DOHH2 (cell line): ENCODE data around the gene IMMP1L.

Experiments
- H3F3A ChIP-seq: fragments of 200-600 bp; sonication (generic), shearing (Covaris generic); 2 replicates; pipeline ENCODE4 v1.6.0; 2016; ENCODE audit warnings: antibody characterized with exemption, mild to moderate bottlenecking; ENCODE audit not compliant: control insufficient read depth, insufficient read depth
- H3K27ac ChIP-seq: fragments of 200-600 bp; sonication (generic); 2 replicates; pipeline ENCODE4 v1.5.1; 2014; ENCODE audit warnings: low read depth, mild to moderate bottlenecking, low read length, moderate library complexity
- H3K27me3 ChIP-seq: fragments of 200-600 bp; sonication (generic); 2 replicates; pipeline ENCODE4 v1.6.1; 2014; ENCODE audit warnings: mild to moderate bottlenecking, low read length, mixed read lengths; ENCODE audit not compliant: control insufficient read depth
- H3K36me3 ChIP-seq: fragments of 200-600 bp; sonication (generic); 2 replicates; pipeline ENCODE4 v1.6.1; 2014; ENCODE audit warnings: mild to moderate bottlenecking, low read length, moderate library complexity, mixed read lengths; ENCODE audit not compliant: control insufficient read depth
- H3K4me1 ChIP-seq: fragments of 200-600 bp; sonication (generic); 2 replicates; pipeline ENCODE4 v1.6.1; 2014; ENCODE audit warnings: mild to moderate bottlenecking, low read length, mixed read lengths; ENCODE audit not compliant: control insufficient read depth
- H3K4me2 ChIP-seq: fragments of 200-600 bp; sonication (generic); 2 replicates; pipeline ENCODE4 v1.6.0; 2014; ENCODE audit warnings: mild to moderate bottlenecking, low read length, moderate library complexity
- H3K4me3 ChIP-seq: fragments of 200-600 bp; sonication (generic); 2 replicates; pipeline ENCODE4 v1.5.1; 2014; ENCODE audit warnings: mild to moderate bottlenecking, low read length, mixed read lengths
- H3K79me2 ChIP-seq: fragments of 200-600 bp; sonication (generic); 2 replicates; pipeline ENCODE4 v1.6.1; 2014; ENCODE audit warnings: mild to moderate bottlenecking, low read length, mixed read lengths; ENCODE audit not compliant: control insufficient read depth
- H3K9me2 ChIP-seq: fragments of 200-600 bp; sonication (generic); replicated peaks from 2 replicates; pipeline ENCODE4 v1.6.1; 2014; ENCODE audit warnings: mild to moderate bottlenecking, low read length, mixed read lengths; ENCODE audit not compliant: control insufficient read depth
- H3K9me3 ChIP-seq: fragments of 200-600 bp; sonication (generic); 2 replicates; pipeline ENCODE4 v1.6.1; 2014; ENCODE audit warnings: antibody characterized with exemption, low read length, mixed read lengths; ENCODE audit not compliant: control insufficient read depth, insufficient read depth
- H4K20me1 ChIP-seq: fragments of 200-600 bp; sonication (generic); 2 replicates; pipeline ENCODE4 v1.6.0; 2014; ENCODE audit warnings: low read depth, mild to moderate bottlenecking, antibody characterized with exemption, low read length, moderate library complexity; ENCODE audit not compliant: control insufficient read depth, insufficient read depth
- CTCF ChIP-seq: fragments of 200-600 bp; sonication (generic); IDR thresholded peaks from one replicate; pipeline ENCODE4 v1.5.1; 2014; ENCODE audit warnings: antibody characterized with exemption, mild to moderate bottlenecking, low read depth, low read length; ENCODE audit not compliant: poor library complexity, severe bottlenecking
- EZH2phosphoT487 ChIP-seq: fragments of 200-600 bp; sonication (generic); IDR thresholded peaks from 2 replicates; pipeline ENCODE4 v1.6.1; 2017; ENCODE audit warnings: borderline replicate concordance, mild to moderate bottlenecking, antibody characterized with exemption, low read length, moderate library complexity, mixed read lengths

The IMMP1L gene

DNA sequence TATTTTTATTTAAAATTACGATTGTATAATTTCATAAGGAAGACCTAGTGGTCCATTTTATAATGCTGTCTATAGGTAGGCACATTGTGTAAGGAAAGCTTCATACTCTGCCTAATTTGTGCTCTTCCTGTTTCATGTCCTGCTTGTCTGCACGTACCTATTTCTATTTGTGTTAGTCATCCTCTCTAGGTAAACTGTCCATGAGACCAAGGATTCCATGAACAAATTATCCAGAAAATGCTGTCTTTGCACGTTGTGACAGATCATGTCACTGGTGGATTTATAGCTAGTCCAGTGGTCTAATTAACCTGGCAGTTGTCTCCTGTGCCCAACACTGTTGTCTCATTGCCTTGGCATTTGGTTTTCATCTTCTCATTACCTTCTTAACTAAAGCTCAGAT, 95.1 kb downstream of the IMMP1L start:
- Histone ChIP-seq H3K9me2 (no peaks in the 10 kb centered on the region), H4K20me1 (no peaks in the 10 kb centered on the region), H3K27me3 (no peaks in the 10 kb centered on the region), H3K27ac (no peak overlapping the region), H3K9me3 (no peaks in the 10 kb centered on the region), H3F3A (no peaks in the 10 kb centered on the region), H3K4me1 (no peaks in the 10 kb centered on the region), H3K4me3 (no peak overlapping the region), H3K4me2 (no peak overlapping the region), H3K79me2 (no peaks in the 10 kb centered on the region), H3K36me3 (no peaks in the 10 kb centered on the region)
- TF ChIP-seq EZH2phosphoT487 = no peak
- no peak for TF ChIP-seq CTCF

- no peaks in the 10 kb centered on the region for H3K79me2 ChIP-seq
- H3K4me2 ChIP-seq = no peak overlapping the region
- H3K9me2 ChIP-seq = no peaks in the 10 kb centered on the region
- no peaks in the 10 kb centered on the region for H3K27me3 ChIP-seq
- H3K9me3 ChIP-seq = no peaks in the 10 kb centered on the region
- no peaks in the 10 kb centered on the region for H3F3A ChIP-seq
- H3K4me1 ChIP-seq = no peaks in the 10 kb centered on the region
- H3K4me3 ChIP-seq = no peak overlapping the region
- no peaks in the 10 kb centered on the region for H3K36me3 ChIP-seq
- no peaks in the 10 kb centered on the region for H4K20me1 ChIP-seq
- TF ChIP-seq CTCF (no peak), EZH2phosphoT487 (no peak)
- no peak overlapping the region for H3K27ac ChIP-seq
Measured at GRCh38 chr11:31412946-31413345, 96.5 kb downstream of the IMMP1L start.

GRCh38 chr11:31408201-31408600, 101.2 kb downstream of the IMMP1L start:
- Histone ChIP-seq H3K4me1 (no peaks in the 10 kb centered on the region), H3K9me3 (no peaks in the 10 kb centered on the region), H4K20me1 (no peaks in the 10 kb centered on the region), H3K27me3 (no peaks in the 10 kb centered on the region), H3K79me2 (no peaks in the 10 kb centered on the region), H3K36me3 (no peaks in the 10 kb centered on the region), H3K27ac (no peak overlapping the region), H3K4me2 (no peak overlapping the region), H3K4me3 (no peak overlapping the region), H3K9me2 (no peaks in the 10 kb centered on the region), H3F3A (no peaks in the 10 kb centered on the region)
- TF ChIP-seq CTCF (no peak), EZH2phosphoT487 (no peak)

DNA sequence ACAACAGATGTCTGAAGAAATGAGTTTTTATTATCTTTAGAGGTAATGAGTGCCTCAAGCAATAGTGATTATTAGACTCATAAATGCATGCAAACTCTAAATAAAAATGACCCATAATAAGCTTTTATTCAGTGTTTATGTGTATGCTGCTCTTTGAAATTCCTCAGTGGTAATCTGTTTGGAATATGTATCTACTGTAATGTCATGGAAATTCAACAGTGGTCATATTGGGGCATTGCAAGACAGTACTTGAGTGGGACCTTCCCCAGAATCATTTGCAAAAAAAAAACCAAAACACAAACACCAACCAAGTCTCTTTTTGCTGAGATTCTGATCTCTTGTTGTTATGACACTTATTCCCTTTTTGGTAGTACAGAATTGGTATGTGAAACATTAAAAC, 104.8 kb downstream of the IMMP1L start:
- Histone ChIP-seq H3K4me3 (no peak overlapping the region), H3K4me1 (no peaks in the 10 kb centered on the region), H3K4me2 (no peak overlapping the region), H3K79me2 (no peaks in the 10 kb centered on the region), H3K9me2 (no peaks in the 10 kb centered on the region), H3K27me3 (no peaks in the 10 kb centered on the region), H3K27ac (no peak overlapping the region), H3F3A (no peaks in the 10 kb centered on the region), H3K9me3 (no peaks in the 10 kb centered on the region), H3K36me3 (no peaks in the 10 kb centered on the region), H4K20me1 (no peaks in the 10 kb centered on the region)
- TF ChIP-seq EZH2phosphoT487 = no peak
- no peak for TF ChIP-seq CTCF
